Stimulated activated CD8-positive, alpha-beta memory T cell treated with anti-CD3 and anti-CD28 coated beads, Interleukin-4, amount 100 ng/mL, for 1 hour (primary cell): ENCODE data around the gene TNFRSF8.

Source experiments
- DNase-seq, 2 donors: peaks; one replicate each; pipeline ENCODE4 v3.0.0-alpha.2; 2020; ENCODE audit warnings: low read depth in 2 of 2, low spot score in 1 of 2

Gene TNFRSF8

DNA sequence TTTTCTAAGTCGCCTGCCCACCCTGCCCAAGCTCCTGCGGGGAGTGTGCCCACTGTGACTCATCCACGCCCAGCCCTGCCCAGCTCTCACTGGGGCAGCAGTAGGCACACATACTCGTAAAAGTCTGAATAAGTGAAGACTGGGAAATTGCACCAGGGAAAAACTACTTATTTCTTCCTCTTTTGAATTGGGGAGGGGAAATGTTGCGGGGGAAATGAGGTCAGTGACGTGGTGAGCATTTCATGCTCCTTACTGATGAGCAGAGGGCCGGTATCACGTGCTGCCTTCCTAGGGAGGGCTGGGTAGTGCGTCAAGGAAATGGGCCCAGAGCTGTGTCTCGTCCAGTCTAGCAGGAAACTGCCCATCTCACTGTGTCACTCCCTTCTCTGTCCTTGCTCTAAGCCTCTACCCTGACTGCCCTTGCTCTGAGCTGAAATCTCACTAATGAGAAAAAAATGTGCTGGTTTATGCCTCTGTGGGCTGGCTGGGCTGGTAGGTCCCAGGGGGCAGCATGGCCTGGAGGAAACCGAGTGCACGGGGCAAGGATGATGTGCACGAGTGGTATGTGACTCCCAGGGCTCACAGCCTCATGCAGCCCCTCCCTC, 90.2 kb downstream of the TNFRSF8 start:
- DNase-seq = no peak

GRCh38 chr1:12155328-12155727, 92.2 kb downstream of the TNFRSF8 start:
- DNase-seq = no peak

GRCh38 chr1:12157366-12158231, 94.5 kb downstream of the TNFRSF8 start:
- no peak for DNase-seq

GRCh38 chr1:12158357-12159092, 95.4 kb downstream of the TNFRSF8 start:
- DNase-seq = no peak

- no peak for DNase-seq
These were observed 96.7 kb downstream of the TNFRSF8 start for GRCh38 chr1:12159816-12160215.

- no peak for DNase-seq
These were observed 98.2 kb downstream of the TNFRSF8 start for GRCh38 chr1:12161324-12161661.

DNA sequence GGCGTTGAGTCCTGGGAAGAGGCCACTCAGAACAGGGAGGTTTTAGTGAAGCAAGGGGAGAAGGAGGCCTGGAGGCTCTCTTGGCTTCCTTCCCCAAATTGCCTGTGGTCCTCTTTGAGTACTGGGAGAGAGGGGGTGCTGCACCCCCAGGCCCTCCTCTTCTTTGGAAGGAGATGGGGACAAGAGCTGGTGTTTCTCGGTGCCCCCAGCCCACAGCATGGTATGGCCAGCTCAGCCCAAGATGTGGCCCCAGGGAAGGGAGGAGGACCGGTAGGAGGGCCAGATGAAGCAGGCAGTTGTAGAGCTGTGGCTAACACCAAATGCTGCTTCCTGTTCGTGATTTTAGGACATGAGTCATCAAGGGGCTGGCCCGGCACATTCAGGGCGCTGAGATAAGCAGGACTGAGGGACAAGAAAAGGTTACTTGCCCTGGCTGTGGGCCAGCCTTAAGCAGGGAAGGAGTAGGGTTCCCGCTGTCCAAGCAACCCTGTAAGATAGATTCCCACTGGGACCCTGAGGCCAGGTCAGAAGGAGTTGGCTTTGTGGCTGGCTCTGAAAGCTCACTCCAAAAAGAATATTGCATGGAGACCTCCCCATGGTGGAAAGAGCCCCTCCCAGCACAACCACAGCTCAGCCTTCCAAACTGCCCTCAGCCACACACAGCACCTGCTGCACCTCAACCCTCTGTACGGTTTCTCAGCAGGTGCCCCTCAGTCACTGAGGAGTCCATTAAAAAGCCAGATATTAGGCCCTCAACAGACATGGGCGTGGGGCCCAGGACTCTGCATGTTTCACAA, 98.8 kb downstream of the TNFRSF8 start:
- DNase-seq = peak; percentile 45 to 60

- no peak for DNase-seq
These were observed 99.5 kb downstream of the TNFRSF8 start for GRCh38 chr1:12162459-12163137.

DNA sequence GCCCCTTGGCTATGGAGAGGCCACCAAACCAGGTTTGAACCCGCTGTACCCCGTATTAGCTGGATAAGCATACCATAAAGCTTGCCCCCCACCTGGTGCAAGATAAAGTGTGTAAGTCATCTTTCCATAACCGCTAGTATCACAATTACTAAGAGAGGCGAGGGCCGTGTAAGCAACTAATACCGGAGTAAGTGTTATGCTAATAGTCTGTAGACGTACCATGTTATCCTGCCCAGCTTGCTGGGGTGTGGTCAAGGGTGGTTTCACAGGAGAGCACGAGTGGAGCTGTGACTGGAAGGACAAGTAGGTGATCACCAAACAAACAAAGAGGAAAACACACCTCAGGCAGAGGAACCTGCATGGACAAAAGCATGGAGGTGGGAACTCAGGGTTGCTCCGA, 100.1 kb downstream of the TNFRSF8 start:
- DNase-seq = no peak

DNA sequence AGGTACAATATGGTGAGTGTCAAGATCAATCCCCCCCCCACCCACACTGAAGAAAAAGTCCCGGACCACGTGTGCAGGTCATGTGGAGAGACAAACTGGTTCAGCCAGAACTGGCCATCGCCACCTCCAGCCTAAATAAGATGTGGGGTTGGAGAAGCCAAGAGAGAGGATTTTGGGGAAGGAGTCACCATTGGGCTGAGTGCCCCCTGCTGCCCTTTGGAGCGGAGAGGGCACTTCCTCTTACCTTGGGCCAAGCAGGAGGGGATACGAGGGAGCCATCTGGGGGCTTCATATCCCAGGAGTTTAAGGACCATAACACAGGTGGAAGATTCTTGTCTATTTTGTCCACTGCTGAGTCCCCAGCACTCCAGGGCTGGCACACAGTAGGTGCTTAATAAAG, 101.1 kb downstream of the TNFRSF8 start:
- no peak for DNase-seq

GRCh38 chr1:12165342-12165741, 102.2 kb downstream of the TNFRSF8 start:
- no peak for DNase-seq

DNA sequence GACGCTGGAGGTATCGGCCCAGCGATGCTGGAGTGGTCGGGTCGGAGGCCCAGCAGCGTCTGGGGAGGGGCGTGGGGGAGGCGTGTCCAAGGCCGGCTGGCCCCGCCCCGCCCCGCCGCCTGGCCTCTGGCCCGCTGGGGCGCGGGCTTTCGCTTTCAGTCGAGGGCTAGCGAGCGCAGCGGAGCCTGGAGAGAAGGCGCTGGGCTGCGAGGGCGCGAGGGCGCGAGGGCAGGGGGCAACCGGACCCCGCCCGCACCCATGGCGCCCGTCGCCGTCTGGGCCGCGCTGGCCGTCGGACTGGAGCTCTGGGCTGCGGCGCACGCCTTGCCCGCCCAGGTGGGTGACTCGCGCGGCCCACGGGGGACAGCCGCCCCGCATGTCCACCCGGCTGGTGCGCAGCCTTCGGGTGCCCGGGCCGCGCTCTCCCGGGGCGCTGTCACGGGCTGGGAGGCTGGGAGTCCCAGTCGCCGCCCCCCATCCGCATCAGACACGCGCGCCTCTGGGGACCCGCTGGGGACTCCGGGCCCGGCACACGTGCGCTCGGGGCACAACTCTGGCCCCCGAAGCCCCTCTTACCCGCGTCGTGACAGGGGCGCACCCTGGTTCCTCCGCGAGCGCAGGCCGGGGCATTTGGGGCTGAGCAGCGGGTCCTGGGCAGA, 103.9 kb downstream of the TNFRSF8 start, which contains the start of gene TNFRSF1B:
TSS of gene TNFRSF1B (plus strand) at position 158 of the 659 bp plus-strand sequence. CDS start at position 259, 101 bp downstream.
- DNase-seq = peak in 1 of 2 donors; percentile 48

- DNase-seq = no peak
These were observed 104.7 kb downstream of the TNFRSF8 start for GRCh38 chr1:12167493-12168429.

DNA sequence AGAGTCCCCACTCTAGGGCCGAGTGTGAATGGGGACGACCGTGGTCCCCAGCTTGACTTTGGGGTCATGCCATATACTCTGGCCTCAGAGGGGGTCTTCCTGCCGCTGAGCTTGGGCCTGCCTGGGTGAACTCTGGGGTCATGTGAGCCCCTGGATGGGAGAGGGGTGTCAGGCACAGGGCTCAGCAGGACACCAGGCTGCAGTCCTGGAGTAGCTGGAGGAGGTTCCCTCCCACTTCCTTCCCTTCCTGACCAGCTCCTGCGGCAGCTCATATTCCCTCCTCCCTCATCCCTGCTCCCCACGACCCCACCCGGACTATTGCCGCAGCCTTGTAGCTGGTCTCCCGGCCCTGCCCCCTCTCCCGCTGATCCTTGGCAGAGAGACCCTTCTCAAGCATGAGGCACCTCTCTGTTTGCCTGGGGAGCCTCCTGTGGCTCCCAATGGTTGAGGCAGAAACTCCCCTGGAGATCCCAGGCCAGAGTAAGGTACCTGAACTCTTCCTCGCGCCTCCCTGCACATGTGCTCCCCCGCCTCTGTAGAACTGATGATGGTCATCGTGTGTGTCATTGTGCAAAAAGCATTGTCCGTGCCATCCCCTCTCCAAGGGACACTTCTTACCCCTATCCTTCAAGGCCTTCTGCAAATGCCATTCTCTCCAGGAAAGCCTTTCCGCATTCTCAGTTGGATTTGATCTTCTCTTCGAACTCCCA, 105.5 kb downstream of the TNFRSF8 start:
- DNase-seq = no peak

DNA sequence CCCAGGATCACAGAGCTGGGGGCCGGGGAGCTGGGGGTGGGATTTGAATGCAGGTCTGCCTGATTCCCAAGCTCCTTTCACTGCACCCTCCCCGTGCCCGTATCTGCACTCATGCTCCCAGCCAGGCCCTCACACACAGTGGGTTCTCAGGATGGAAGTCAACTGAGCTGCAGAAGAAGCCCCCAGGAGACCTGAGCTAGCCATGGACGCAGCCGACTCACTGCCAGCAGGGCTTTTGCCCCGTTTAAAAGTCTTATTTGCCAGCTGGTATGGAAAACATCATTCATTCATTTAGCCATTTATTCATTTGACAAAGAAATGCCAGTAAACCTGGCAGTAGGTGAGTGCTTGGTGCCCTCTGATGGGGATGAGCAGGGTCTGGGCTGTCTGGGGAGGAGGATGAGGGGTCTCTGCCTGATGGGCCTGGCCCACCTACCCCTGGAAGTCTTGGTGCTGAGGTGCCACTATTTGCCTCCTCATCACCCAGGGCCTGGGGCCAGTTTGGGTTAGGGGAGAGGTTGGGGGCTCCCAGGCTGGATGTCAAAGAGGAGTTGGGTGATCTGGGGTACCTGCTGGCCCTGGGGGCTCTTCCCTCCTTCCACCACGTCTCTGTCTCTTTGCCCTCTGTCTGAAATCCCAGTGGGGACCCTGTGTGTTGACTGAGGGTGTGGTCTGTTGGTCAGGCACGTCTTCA, 106.5 kb downstream of the TNFRSF8 start:
- no peak for DNase-seq

GRCh38 chr1:12170263-12170671, 107.2 kb downstream of the TNFRSF8 start:
- DNase-seq = no peak

DNA sequence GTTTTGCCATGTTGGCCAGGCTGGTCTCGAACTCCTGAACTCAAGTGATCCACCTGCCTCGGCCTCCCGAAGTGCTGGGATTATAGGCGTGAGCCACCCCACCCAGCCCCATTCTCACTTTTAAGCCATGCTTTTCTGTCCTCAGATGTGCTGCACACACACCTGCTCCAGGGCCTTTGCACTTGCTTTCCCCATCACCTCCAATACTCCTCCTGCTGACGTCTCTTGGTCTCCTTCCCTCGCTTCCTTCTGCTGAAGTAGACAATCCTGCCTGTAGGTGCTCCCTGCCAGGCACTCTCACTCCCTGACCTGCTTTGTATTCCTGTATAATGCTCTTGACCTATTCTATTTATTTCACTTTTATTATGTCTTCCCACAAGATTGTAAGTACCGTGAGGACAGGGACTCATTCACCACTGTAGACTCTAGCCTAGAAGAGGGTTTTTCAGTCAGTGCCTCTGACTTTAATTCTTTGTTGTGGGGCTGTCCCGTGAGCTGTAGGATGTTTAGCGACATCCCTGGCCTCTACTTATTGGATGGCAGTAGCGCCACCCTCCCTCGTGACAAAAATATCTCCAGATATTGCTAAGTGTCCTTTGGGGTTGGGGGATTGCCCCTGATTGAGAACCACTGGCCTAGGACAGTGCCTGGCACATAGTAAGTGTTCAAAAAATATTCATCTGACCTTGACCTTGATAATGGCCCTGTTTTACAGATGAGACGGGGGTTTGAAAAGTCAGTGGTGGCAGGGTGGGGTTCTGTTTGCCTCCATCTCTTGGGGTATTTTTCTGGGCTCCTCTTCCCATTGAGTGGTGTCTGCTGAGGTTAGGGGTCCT, 108.3 kb downstream of the TNFRSF8 start:
- no peak for DNase-seq
